Gastrocnemius medialis (tissue), 4 donors: Measurements from ENCODE around the gene HAGH.

Experiments
- CTCF ChIP-seq, 5 experiments: fragments of 450-650 bp in 3 of 5; fragments of 200-600 bp in 2 of 5; sonication (generic) in 2 of 5; IDR thresholded peaks in 4 of 5; conservative IDR thresholded peaks in 1 of 5; 1 replicate in 4 of 5; 2 replicates in 1 of 5; pipeline ENCODE4 v1.5.1; 2016 to 2019; ENCODE audit warnings: antibody characterized with exemption in 5 of 5, mild to moderate bottlenecking in 3 of 5, moderate library complexity in 3 of 5
- POLR2A ChIP-seq, 2 donors: fragments of 450-650 bp; IDR thresholded peaks; one replicate each; pipeline ENCODE4 v1.6.1; 2017; ENCODE audit warnings: antibody characterized with exemption in 2 of 2, mild to moderate bottlenecking in 2 of 2, moderate library complexity in 2 of 2

GRCh38 chr16:1810106-1810505, 16.5 kb downstream of the HAGH start:
- no peak for TF ChIP-seq CTCF (IDR thresholded peaks at IDR 0.05 in 4 of 5, conservative IDR thresholded peaks at IDR 0.05 in 1 of 5)
- TF ChIP-seq POLR2A (IDR thresholded peaks at IDR 0.05), result no peak
